Stimulated activated CD4-positive, alpha-beta T cell treated with anti-CD3 and anti-CD28 coated beads, Interleukin-12 subunit alpha, Interleukin-12 subunit beta, amount 100 ng/mL, for 4 hours (primary cell): ENCODE results near the gene IHH.

ENCODE experiments used
- DNase-seq: peaks from one replicate; pipeline ENCODE4 v3.0.0-alpha.2; 2020

The IHH gene

GRCh38 chr2:219060821-219061791, at the start of gene IHH:
Gene IHH, minus strand, starts transcription at chr2:219060921. Its CDS starts 454 bp downstream, at chr2:219060467.
- no peak for DNase-seq

GRCh38 chr2:219109471-219109870, 48.8 kb upstream of the IHH start:
- peak; percentile 44 for DNase-seq

- DNase-seq, result no peak
Observed at GRCh38 chr2:219107758-219108157, 47.0 kb upstream of the IHH start.

GRCh38 chr2:219106251-219106650, 45.5 kb upstream of the IHH start:
- no peak for DNase-seq

GRCh38 chr2:219104107-219105035, 43.6 kb upstream of the IHH start:
- DNase-seq, result no peak

- DNase-seq, result no peak
Observed at GRCh38 chr2:219099329-219099728, 38.6 kb upstream of the IHH start.

GRCh38 chr2:219095406-219095935, 34.8 kb upstream of the IHH start:
- no peak for DNase-seq

- no peak for DNase-seq
Observed at GRCh38 chr2:219094171-219094570, 33.5 kb upstream of the IHH start.

GRCh38 chr2:219090436-219091299, 29.9 kb upstream of the IHH start:
- no peak for DNase-seq

GRCh38 chr2:219089330-219089729, 28.6 kb upstream of the IHH start:
- no peak for DNase-seq

GRCh38 chr2:219087848-219088247, 27.1 kb upstream of the IHH start:
- DNase-seq, result no peak

GRCh38 chr2:219087361-219087760, 26.6 kb upstream of the IHH start:
- no peak for DNase-seq

GRCh38 chr2:219086196-219086595, 25.5 kb upstream of the IHH start:
- no peak for DNase-seq

GRCh38 chr2:219084791-219085190, 24.1 kb upstream of the IHH start:
- DNase-seq, result no peak

GRCh38 chr2:219082332-219082958, 21.7 kb upstream of the IHH start:
- DNase-seq, result no peak

GRCh38 chr2:219081701-219082331, 21.1 kb upstream of the IHH start:
- no peak for DNase-seq

GRCh38 chr2:219081096-219081495, 20.4 kb upstream of the IHH start:
- no peak for DNase-seq

GRCh38 chr2:219079417-219079816, 18.7 kb upstream of the IHH start:
- DNase-seq, result no peak

GRCh38 chr2:219078951-219079350, 18.2 kb upstream of the IHH start:
- no peak for DNase-seq

GRCh38 chr2:219078126-219078525, 17.4 kb upstream of the IHH start:
- no peak for DNase-seq

GRCh38 chr2:219076253-219076652, 15.5 kb upstream of the IHH start:
- no peak for DNase-seq
